ENCODE results near the gene APOBEC3H. TPM values are rescaled to one million over a fixed set of nuclear protein-coding genes. Genes with fewer than 3 reads are reported as not detected.

APOBEC3H gene
- total RNA-seq, 1 donor from 2014 or later = not detected

Small RNAs within 50 kb of the gene (small RNA-seq; reads per million reads assigned to genes)
- gene AL022318.2 (ENCODE audit: low replicate concordance) = not detected
- not detected for gene COX5BP7 (ENCODE audit: low replicate concordance)

Other genes with a start within 250 kb of the APOBEC3H start
- 18.0 TPM for gene CBX6, start 225.0 kb upstream of the APOBEC3H start, total RNA-seq
- gene APOBEC3A, start 139.6 kb upstream of the APOBEC3H start, total RNA-seq = 12.6 TPM
- gene APOBEC3B, start 114.9 kb upstream of the APOBEC3H start, total RNA-seq = 3.1 TPM
- 4.1 TPM for gene APOBEC3C, start 83.0 kb upstream of the APOBEC3H start, total RNA-seq
- 0.39 TPM for gene APOBEC3D, start 76.1 kb upstream of the APOBEC3H start, total RNA-seq
- gene APOBEC3F, start 56.4 kb upstream of the APOBEC3H start, total RNA-seq = 4.0 TPM
- gene APOBEC3G, start 20.0 kb upstream of the APOBEC3H start, total RNA-seq = 4.4 TPM
- gene CBX7, start 55.4 kb downstream of the APOBEC3H start, total RNA-seq = 4.0 TPM
- 10.9 TPM for gene PDGFB, start 147.7 kb downstream of the APOBEC3H start, total RNA-seq
- gene RPL3, start 222.4 kb downstream of the APOBEC3H start, total RNA-seq = 2,417 TPM